GM19438 (cell line): ENCODE results near the gene NXPH2.
"Not testable (repeated sequence)": the region's sequence is repeated elsewhere in the genome, so short reads cannot be mapped to it uniquely, and the experiment has no call there.

Experiments used
- ATAC-seq: cut with Tn5 transposase; IDR thresholded peaks from one replicate; pipeline ENCODE4 v1.9.1; 2021; ENCODE audit warnings: low read depth; ENCODE audit not compliant: unreplicated experiment

The NXPH2 gene

DNA sequence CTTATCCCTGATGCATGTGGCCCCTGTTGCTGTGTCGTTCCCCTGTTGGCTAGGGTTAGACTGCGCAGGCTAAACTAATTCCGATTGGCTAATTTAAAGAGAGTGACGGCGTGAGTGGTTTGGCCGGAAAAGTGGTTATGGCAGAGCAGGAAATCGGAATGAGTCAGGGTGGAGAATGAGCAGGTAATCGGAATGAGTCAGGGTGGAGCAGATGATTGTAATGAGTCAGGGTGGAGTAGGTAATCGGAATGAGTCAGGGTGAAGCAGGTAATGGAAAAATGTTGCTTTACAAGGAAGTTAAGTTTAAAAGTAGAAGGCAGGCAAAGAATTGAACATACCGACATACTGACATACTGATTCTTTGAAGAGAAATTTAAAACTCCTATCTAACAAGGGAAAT, 135.4 kb downstream of the NXPH2 start:
- not testable (repeated sequence) for ATAC-seq

DNA sequence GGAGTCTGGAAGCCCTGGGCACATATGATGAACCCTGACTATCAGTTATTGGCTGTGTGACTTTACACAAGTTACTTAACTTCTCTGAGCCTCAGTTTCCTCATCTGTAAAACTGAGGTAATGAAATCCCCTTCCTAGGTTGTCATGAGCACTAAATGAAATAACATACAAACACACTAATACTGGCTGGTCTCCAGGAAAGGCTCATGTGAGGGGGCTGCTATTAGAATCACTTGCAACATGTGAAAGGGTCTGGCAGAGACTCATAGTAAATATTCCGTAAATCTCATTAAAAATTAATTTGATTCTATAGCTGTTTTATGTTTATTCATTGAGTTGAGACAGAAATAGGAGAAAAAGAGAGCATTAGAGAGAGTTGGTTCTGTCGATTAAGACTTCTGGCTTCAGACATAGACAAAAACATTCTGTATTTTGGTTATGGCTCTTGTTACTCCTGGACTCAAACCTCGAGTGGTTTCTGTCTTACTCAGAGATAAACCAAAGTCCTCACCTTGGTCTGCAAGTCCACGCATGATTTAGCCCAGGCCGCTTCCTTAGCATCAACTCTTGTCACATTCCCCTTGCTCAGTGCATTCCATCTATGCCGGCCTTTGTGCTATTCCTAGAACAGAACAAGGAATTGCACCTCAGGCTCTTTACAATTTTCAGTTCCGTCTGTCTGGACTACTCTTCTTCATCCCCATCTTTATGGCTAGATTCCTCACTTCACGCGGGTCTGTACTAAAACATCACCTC, 139.1 kb downstream of the NXPH2 start:
- ATAC-seq = no peak

DNA sequence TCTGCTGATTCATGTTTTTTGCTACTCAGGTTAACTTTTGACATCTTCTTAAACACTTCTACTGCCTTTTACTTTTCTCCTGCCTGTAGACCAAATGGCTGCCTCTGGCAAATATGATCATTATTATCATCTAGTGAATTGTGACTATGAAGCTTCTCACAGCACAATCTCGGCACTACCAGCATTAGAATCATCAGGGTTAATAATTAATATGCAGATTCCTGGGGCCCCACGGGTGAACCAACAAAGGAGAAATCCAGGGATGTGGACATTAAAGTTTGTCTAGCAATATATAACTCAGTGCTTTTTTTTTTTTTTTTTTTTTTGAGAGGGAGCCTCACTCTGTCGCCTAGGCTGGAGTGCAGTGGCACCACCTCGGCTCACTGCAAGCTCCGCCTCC, 142.5 kb downstream of the NXPH2 start:
- ATAC-seq = no peak

DNA sequence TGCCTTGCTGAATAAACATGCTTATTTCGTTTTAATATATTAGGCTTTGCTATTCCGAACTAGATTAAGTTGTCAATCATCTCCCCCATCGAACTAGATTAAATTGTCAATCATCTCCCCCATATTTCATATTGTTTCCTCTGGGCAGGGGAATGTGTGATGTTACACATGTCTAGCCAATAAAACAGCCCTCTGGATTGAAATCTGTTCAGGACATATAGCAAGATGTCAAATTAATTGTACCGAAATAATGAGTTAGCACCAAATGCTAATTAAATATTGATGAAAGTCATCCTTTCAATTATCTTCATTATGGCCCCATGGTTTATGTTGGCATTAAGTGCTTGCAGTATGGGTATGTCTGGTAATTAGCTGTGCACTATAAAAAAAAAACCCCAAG, 143.1 kb downstream of the NXPH2 start:
- ATAC-seq = no peak

DNA sequence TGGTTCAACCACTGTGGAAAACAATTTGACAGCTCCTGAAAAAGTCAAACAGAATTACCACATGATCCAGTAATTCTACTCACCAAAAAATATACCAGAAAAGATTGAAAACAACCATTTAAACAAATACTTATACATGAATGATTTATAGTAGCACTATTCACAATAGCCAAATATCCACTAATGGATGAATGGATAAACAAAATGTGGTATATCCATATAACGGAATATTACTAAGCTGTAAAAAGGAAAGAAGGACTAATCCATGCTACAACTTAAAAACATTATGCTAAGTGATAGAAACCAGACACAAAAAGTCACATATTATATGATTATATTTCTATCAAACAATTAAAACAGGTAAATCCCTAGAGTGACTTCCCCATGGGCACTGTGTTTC, 147.1 kb downstream of the NXPH2 start:
- no peak for ATAC-seq

DNA sequence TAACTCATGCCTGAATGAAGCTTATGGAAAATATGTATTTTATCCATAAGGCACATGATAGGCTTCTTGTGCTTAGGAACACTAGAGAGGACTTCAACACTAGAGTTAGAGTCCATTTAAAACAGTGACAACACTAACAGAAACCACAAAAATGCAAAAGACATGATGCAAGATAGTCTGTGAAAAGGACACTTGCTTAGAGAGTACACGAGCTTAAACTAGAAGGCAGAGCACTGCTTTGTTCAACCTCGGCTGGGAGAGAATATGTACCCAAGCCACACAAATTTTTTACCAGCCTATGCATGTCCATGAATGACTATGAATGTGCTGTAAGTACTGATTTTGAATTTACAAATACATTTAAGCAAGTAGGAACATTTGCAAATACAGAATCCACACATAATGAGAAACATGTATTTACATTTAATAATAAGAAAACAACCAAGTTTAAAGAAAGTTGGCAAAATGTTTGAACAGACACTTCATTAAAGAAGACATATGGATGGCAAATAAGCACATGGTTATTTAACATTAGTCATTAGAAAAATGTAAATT, 148.0 kb downstream of the NXPH2 start:
- no peak for ATAC-seq

DNA sequence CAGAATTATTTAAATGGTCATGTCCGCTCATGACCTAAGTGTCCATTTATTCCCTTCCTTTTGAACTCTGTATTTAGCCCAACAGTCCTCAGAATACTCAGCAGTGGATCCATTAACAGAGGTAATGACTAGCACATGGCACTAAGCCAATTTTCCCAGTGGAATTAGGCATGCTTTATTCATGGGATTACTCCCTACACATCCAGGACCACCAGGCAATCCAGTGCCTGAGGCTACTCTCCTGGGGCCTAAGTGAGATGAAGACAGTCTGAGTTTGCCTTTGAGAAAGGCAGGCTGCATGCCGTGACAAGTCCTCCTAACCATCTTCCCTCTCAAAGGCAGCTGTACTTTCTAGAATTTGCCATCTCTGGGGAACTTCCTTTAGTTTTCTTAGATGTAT, 150.0 kb downstream of the NXPH2 start:
- no peak for ATAC-seq

DNA sequence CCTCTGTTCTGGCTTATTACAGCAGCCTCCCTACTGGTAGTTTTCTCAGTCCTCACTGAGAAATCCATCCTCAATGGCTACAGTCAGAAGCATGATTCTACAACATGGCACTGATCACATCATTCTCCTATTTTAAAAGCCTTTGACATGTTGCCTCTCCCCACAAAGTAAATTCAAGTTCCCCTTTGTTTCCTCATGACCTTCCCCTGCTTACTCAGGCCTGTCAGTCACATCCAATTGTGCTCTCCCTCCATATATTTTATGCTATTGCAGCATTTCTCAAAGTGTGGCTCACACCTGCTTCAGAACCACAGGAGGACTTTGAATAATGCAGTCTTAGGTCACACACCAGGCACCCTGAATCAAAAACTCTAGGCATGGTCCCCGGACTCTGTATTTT, 154.0 kb downstream of the NXPH2 start:
- no peak for ATAC-seq

DNA sequence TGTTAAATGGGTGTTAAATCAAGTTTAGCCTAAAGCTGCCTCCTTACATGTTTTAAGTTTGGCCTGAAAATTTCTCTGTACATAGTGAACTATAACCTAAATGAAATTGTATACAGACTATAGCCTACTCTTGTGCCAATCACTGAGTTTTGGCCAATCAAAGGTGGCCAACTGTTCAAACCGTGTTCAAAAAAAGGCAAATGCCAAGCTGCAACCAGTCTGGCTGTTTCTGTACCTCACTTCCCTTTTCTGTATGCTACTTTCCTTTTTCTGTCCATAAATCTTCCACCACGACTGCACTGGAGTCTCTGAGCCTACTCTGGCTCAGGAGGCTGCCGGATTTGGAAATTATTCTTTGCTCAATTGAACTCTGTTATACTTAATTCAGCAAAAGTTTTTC, 157.6 kb downstream of the NXPH2 start:
- no peak for ATAC-seq

DNA sequence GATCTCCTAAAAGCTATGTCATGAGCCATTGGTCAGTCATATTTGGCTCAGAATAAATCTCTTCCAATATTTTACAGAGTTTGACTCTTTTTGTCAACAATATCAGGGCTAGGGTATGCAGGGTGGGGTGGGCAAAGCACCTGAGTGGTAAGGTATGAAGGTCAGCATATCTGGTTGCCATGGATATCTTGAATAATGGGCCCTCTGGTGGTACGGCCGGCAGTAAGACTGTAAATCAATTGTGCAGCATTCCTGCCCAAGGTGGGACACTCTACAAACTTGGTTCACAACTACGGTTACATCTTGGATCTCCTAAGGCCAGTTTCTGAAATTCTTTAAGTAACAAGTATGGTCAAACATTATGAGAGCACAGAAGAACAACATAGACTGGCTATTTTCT, 159.1 kb downstream of the NXPH2 start:
- ATAC-seq = no peak

DNA sequence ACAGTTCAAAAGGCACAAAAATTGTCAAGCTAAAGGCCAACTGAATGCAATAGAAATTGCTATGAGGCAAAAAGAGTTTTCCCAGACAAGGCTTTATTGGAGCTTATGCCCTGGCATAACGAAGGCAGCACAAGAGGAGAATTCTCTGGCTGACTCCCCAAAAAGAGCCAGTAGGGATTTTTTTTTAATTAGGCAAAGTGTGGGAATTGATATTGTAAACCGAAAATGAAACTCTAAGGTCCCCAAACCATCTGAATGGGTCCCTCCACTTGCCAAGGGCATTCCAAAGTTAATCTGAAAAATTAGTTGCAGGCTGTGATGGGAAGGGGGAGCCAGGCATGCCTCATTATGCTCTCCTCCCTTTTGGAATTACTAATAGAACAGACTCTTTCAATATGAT, 159.8 kb downstream of the NXPH2 start:
- ATAC-seq = no peak
